Transverse colon (tissue), 4 donors: Measurements from ENCODE around the gene DDHD1. TPM values are rescaled to one million over a fixed set of nuclear protein-coding genes. Genes with fewer than 3 reads are reported as not detected.

Experiments
- DNase-seq: peaks from one replicate; pipeline ENCODE4 v3.0.0-alpha.2; 2019
- H3K27ac ChIP-seq, 4 donors: fragments of 200-600 bp; sonication (generic); 2 replicates each; pipeline ENCODE4 v1.5.1; 2016 to 2018; ENCODE audit warnings: inconsistent platforms in 4 of 4
- H3K27me3 ChIP-seq: fragments of 200-600 bp; sonication (generic); 2 replicates; pipeline ENCODE4 v1.5.1; 2017; ENCODE audit warnings: inconsistent platforms
- H3K36me3 ChIP-seq, 4 donors: fragments of 200-600 bp; sonication (generic); 2 replicates each; pipeline ENCODE4 v1.5.1; 2017 to 2019; ENCODE audit warnings: inconsistent platforms in 4 of 4
- H3K4me1 ChIP-seq, 4 donors: fragments of 200-600 bp; sonication (generic); 2 replicates each; pipeline ENCODE4 v1.5.1; 2017 to 2020; ENCODE audit warnings: inconsistent platforms in 4 of 4
- H3K4me3 ChIP-seq, 4 donors: fragments of 200-600 bp; sonication (generic); 1 replicate in 1 of 4; 2 replicates in 3 of 4; pipeline versions ENCODE4 v1.5.1 to v1.6.1; 2017 to 2019; ENCODE audit warnings: inconsistent platforms in 4 of 4
- H3K9me3 ChIP-seq, 2 donors: fragments of 200-600 bp; sonication (generic); 2 replicates each; pipeline ENCODE4 v1.5.1; 2017 to 2019; ENCODE audit warnings: inconsistent platforms in 2 of 2
- EP300 ChIP-seq: sonication (generic); formaldehyde crosslinking; IDR thresholded peaks from one replicate; pipeline ENCODE4 v1.6.1; 2017; ENCODE audit warnings: antibody characterized with exemption, low read depth
- POLR2A ChIP-seq: fragments of 450-650 bp; IDR thresholded peaks from one replicate; pipeline ENCODE4 v1.6.1; 2016; ENCODE audit warnings: antibody characterized with exemption, mild to moderate bottlenecking, moderate library complexity
- POLR2AphosphoS5 ChIP-seq, 3 donors: sonication (generic); formaldehyde crosslinking; IDR thresholded peaks; one replicate each; pipeline ENCODE4 v1.6.1; 2016; ENCODE audit warnings: antibody characterized with exemption in 3 of 3
- WGBS, 2 donors: methylation state at CpG; one replicate each; pipeline ENCODE4 v1.1.5; 2018; ENCODE audit warnings: low coverage in 1 of 2; 5-methylcytosine and 5-hydroxymethylcytosine counted together
- in situ Hi-C, 4 donors: fragments of 200-750 bp; cut with MboI; loops; one replicate each; pipeline versions ENCODE4 v1.15.0 to v1.15.1; 2017; ENCODE audit warnings: low sequenced_read_pairs in 3 of 4, low pct_ligation_motif_present in 1 of 4, low pct_unique_long_range_greater_than_20kb in 1 of 4
- intact Hi-C: fragments of 100-400 bp; cut with DNase I; formaldehyde crosslinking; loops from one replicate; pipeline ENCODE4 v1.15.1; 2023; ENCODE audit warnings: low total_unique reads
- small RNA-seq, 4 donors: library from RNA; depleted of rRNA; stranded (forward); fragments of <200 nt; gene quantifications; one replicate each; pipeline ENCODE3, GENCODE V24; 2016
- total RNA-seq, 4 donors: library from RNA; depleted of rRNA; stranded (reverse); fragments of >200 nt; gene quantifications; one replicate each; pipeline ENCODE4 v1.1.0, GENCODE V29; 2016
- TF ChIP-seq, protein P1 (sequence below), 5 experiments: fragments of 200-600 bp in 3 of 5; fragments of 450-650 bp in 2 of 5; sonication (generic) in 3 of 5; IDR thresholded peaks; 1 replicate in 2 of 5; 2 replicates in 3 of 5; pipeline ENCODE4 v1.5.1; 2016 to 2017; ENCODE audit warnings: antibody characterized with exemption in 5 of 5, inconsistent platforms in 3 of 5, mild to moderate bottlenecking in 2 of 5, moderate library complexity in 1 of 5

Gene DDHD1
- total RNA-seq, 4 donors from 2014 or later: 6.4 to 20.5 (median 13.7) TPM

DNA sequence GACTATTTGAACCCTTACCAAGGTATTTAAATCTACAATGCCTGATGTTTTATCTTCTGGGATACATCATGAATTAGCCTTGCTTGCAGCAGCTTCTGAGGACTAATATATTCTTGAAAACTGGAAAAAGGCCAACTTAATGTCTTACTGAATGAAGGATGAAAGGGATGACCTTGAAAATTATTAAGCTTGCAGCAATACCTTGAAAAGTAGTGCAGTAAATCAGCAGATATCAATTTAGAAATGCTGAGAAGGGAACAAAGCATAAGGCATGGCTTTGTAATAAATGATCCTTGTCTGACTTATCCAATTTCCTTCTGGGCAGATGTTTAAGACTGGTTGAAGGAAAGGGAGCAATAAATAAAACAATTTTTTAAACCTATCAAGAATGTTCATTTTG is 165.0 kb downstream of the DDHD1 start:
- no peak overlapping the region for H3K4me3 ChIP-seq
- DNase-seq: no peak
- no peaks in the 10 kb centered on the region for H3K4me1 ChIP-seq
- H3K27ac ChIP-seq: no peak overlapping the region
- intact Hi-C loops (no loop called here), in situ Hi-C loops (no loop called here)
- no peaks in the 10 kb centered on the region for H3K27me3 ChIP-seq
- no peaks in the 10 kb centered on the region for H3K9me3 ChIP-seq
- no peak for TF ChIP-seq POLR2A
- TF ChIP-seq POLR2AphosphoS5 (IDR thresholded peaks at IDR 0.05): no peak
- TF ChIP-seq EP300: no peak
- TF ChIP-seq, protein P1, sequence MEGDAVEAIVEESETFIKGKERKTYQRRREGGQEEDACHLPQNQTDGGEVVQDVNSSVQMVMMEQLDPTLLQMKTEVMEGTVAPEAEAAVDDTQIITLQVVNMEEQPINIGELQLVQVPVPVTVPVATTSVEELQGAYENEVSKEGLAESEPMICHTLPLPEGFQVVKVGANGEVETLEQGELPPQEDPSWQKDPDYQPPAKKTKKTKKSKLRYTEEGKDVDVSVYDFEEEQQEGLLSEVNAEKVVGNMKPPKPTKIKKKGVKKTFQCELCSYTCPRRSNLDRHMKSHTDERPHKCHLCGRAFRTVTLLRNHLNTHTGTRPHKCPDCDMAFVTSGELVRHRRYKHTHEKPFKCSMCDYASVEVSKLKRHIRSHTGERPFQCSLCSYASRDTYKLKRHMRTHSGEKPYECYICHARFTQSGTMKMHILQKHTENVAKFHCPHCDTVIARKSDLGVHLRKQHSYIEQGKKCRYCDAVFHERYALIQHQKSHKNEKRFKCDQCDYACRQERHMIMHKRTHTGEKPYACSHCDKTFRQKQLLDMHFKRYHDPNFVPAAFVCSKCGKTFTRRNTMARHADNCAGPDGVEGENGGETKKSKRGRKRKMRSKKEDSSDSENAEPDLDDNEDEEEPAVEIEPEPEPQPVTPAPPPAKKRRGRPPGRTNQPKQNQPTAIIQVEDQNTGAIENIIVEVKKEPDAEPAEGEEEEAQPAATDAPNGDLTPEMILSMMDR (IDR thresholded peaks at IDR 0.05): no peak
- H3K36me3 ChIP-seq: no peaks in the 10 kb centered on the region

DNA sequence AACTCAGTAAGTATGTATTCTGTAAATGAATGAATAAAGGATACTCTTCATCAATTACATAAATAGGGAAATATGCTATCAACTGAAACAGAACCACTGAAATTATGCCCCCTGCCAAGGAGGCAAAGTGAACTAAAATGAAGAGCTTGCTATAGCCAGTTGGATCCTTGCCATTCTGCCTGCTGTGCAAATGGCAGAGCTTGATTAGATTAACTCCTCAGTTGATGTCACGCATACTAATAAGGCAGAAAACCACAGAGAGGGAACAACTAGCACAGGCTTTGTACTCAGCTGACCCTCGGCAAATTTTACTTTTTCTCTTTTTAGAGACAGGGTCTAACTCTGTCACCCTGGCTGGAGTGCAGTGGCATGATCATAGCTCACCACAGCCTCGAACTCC is 165.6 kb downstream of the DDHD1 start:
- WGBS, 2 donors: 58% methylated on average over 3 of the region's 3 CpGs; no CpG with 5 or more reads in 1 of the 2 donors
- Histone ChIP-seq H3K27me3 (no peaks in the 10 kb centered on the region), H3K4me1 (no peaks in the 10 kb centered on the region), H3K9me3 (no peaks in the 10 kb centered on the region), H3K4me3 (no peak overlapping the region), H3K36me3 (no peaks in the 10 kb centered on the region), H3K27ac (no peak overlapping the region)
- TF ChIP-seq POLR2A (no peak), EP300 (no peak), POLR2AphosphoS5 (IDR thresholded peaks at IDR 0.05) (no peak)
- TF ChIP-seq, protein P1 (IDR thresholded peaks at IDR 0.05): no peak
- no peak for DNase-seq
- intact Hi-C loops: no loop called here
- in situ Hi-C loops: no loop called here

GRCh38 chr14:52987042-52987441 is 166.1 kb downstream of the DDHD1 start:
- Histone ChIP-seq H3K9me3 (no peaks in the 10 kb centered on the region), H3K4me1 (no peaks in the 10 kb centered on the region), H3K27ac (no peak overlapping the region), H3K36me3 (no peaks in the 10 kb centered on the region), H3K4me3 (no peak overlapping the region), H3K27me3 (no peaks in the 10 kb centered on the region)
- intact Hi-C loops (no loop called here), in situ Hi-C loops (no loop called here)
- TF ChIP-seq EP300 (no peak), POLR2A (no peak), POLR2AphosphoS5 (IDR thresholded peaks at IDR 0.05) (no peak)
- TF ChIP-seq, protein P1 (IDR thresholded peaks at IDR 0.05): no peak
- no peak for DNase-seq
- WGBS, 2 donors: 22 to 63% methylated on average over 2 of the region's 2 CpGs

Small RNA genes lying within 50 kb of the gene (small RNA-seq; reads per million reads assigned to genes)
- gene AL352979.1: 0 reads per million in 4 donors

Other genes starting within 250 kb of the DDHD1 start
- 100 to 1,000 TPM in 1 of 4 donors, 10 to 100 TPM in 3; 38.6 to 186 (median 62.7) TPM for gene FERMT2, start 202.3 kb downstream of the DDHD1 start, total RNA-seq